Measurements from ENCODE around the gene AQP3. TPM values are rescaled to one million over a fixed set of nuclear protein-coding genes. Genes with fewer than 3 reads are reported as not detected.

Gene AQP3
- total and polyA plus RNA-seq, 2 experiments from 2014 or later = 6.8 to 7.2 TPM

- no peak overlapping the region for H3K4me3 ChIP-seq
- H3K27ac ChIP-seq = no peak overlapping the region
- no peaks in the 10 kb centered on the region for H3K9me3 ChIP-seq (ENCODE audit: low read depth)
- no peak for DNase-seq (ENCODE audit: low read depth in 1 of 2, low spot score in 1 of 2)
- peaks cover 3% of the 10 kb centered on the region for H3K4me1 ChIP-seq (ENCODE audit: low read depth)
- H3K27me3 ChIP-seq = no peaks in the 10 kb centered on the region
- H3K36me3 ChIP-seq = peaks cover 19% of the 10 kb centered on the region
- TF ChIP-seq, protein P1, sequence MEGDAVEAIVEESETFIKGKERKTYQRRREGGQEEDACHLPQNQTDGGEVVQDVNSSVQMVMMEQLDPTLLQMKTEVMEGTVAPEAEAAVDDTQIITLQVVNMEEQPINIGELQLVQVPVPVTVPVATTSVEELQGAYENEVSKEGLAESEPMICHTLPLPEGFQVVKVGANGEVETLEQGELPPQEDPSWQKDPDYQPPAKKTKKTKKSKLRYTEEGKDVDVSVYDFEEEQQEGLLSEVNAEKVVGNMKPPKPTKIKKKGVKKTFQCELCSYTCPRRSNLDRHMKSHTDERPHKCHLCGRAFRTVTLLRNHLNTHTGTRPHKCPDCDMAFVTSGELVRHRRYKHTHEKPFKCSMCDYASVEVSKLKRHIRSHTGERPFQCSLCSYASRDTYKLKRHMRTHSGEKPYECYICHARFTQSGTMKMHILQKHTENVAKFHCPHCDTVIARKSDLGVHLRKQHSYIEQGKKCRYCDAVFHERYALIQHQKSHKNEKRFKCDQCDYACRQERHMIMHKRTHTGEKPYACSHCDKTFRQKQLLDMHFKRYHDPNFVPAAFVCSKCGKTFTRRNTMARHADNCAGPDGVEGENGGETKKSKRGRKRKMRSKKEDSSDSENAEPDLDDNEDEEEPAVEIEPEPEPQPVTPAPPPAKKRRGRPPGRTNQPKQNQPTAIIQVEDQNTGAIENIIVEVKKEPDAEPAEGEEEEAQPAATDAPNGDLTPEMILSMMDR (IDR thresholded peaks at IDR 0.05; ENCODE audit: low read depth, low read length) = no peak
Measured at GRCh38 chr9:33471361-33471760, 24.0 kb upstream of the AQP3 start.

- Histone ChIP-seq H3K4me1 (ENCODE audit: low read depth) (peaks cover 3% of the 10 kb centered on the region), H3K27me3 (no peaks in the 10 kb centered on the region), H3K4me3 (no peak overlapping the region), H3K36me3 (peaks cover 33% of the 10 kb centered on the region), H3K9me3 (ENCODE audit: low read depth) (no peaks in the 10 kb centered on the region), H3K27ac (no peak overlapping the region)
- DNase-seq (ENCODE audit: low read depth in 1 of 2, low spot score in 1 of 2) = no peak
- TF ChIP-seq, protein P1 (IDR thresholded peaks at IDR 0.05; ENCODE audit: low read depth, low read length) = no peak
Measured at GRCh38 chr9:33469891-33470290, 22.5 kb upstream of the AQP3 start.

GRCh38 chr9:33468797-33469621 lies 21.6 kb upstream of the AQP3 start:
- Histone ChIP-seq H3K4me3 (no peak overlapping the region), H3K27ac (no peak overlapping the region), H3K4me1 (ENCODE audit: low read depth) (peaks cover 3% of the 10 kb centered on the region), H3K27me3 (no peaks in the 10 kb centered on the region), H3K9me3 (ENCODE audit: low read depth) (no peaks in the 10 kb centered on the region), H3K36me3 (peaks cover 37% of the 10 kb centered on the region)
- TF ChIP-seq, protein P1 (IDR thresholded peaks at IDR 0.05; ENCODE audit: low read depth, low read length) = no peak
- DNase-seq (ENCODE audit: low read depth in 1 of 2, low spot score in 1 of 2) = no peak

GRCh38 chr9:33468215-33468730 lies 20.9 kb upstream of the AQP3 start:
- no peak overlapping the region for H3K27ac ChIP-seq
- H3K36me3 ChIP-seq = peaks cover 37% of the 10 kb centered on the region
- peaks cover 3% of the 10 kb centered on the region for H3K4me1 ChIP-seq (ENCODE audit: low read depth)
- no peaks in the 10 kb centered on the region for H3K27me3 ChIP-seq
- TF ChIP-seq, protein P1 (IDR thresholded peaks at IDR 0.05; ENCODE audit: low read depth, low read length) = no peak
- DNase-seq (ENCODE audit: low read depth in 1 of 2, low spot score in 1 of 2) = no peak
- H3K4me3 ChIP-seq = no peak overlapping the region
- no peaks in the 10 kb centered on the region for H3K9me3 ChIP-seq (ENCODE audit: low read depth)

- Histone ChIP-seq H3K27ac (no peak overlapping the region), H3K27me3 (no peaks in the 10 kb centered on the region), H3K4me3 (no peak overlapping the region), H3K36me3 (peaks cover 44% of the 10 kb centered on the region), H3K9me3 (ENCODE audit: low read depth) (no peaks in the 10 kb centered on the region), H3K4me1 (ENCODE audit: low read depth) (peaks cover under 1% of the 10 kb centered on the region)
- TF ChIP-seq, protein P1 (IDR thresholded peaks at IDR 0.05; ENCODE audit: low read depth, low read length) = no peak
- DNase-seq (ENCODE audit: low read depth in 1 of 2, low spot score in 1 of 2) = no peak
Measured at GRCh38 chr9:33467526-33467925, 20.1 kb upstream of the AQP3 start.
